Measurements from ENCODE around the gene TECTA.

DNA sequence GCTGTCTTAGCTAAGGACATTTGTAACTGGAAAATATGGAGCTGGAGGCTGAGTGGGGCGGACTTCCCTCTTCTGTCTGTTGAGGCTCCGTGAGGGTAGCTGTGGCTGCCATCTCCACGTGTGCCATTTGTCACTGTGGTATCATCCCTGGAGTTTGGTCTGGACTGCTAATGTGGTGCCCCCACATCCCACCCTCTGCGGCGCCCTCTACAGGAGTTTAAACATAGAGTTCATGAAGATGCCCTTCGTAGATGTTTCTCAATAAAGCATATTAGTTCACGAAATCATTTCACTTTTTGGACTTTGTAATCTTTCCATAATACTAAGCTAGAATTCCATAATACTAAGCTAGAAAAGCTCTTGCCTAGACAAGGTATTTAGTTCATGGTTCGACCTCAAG is 52.4 kb downstream of the TECTA start:
- no peak for TF ChIP-seq POLR2AphosphoS5 (IDR thresholded peaks at IDR 0.05; ENCODE audit: borderline replicate concordance, low read depth, low read length)
- no peak for TF ChIP-seq EZH2 (IDR thresholded peaks at IDR 0.05)
- TF ChIP-seq FOXP2 (optimal IDR thresholded peaks at IDR 0.05; ENCODE audit: control extremely low read depth, extremely low read length, insufficient read depth), result no peak

Measured in SK-N-MC (cell line).